ENCODE data around the gene AOPEP. TPM values are rescaled to one million over a fixed set of nuclear protein-coding genes. Genes with fewer than 3 reads are reported as not detected.
"Not testable (repeated sequence)": the region's sequence is repeated elsewhere in the genome, so short reads cannot be mapped to it uniquely, and the experiment has no call there.

AOPEP gene
- total RNA-seq, 1 donor from 2014 or later: 180 TPM

DNA sequence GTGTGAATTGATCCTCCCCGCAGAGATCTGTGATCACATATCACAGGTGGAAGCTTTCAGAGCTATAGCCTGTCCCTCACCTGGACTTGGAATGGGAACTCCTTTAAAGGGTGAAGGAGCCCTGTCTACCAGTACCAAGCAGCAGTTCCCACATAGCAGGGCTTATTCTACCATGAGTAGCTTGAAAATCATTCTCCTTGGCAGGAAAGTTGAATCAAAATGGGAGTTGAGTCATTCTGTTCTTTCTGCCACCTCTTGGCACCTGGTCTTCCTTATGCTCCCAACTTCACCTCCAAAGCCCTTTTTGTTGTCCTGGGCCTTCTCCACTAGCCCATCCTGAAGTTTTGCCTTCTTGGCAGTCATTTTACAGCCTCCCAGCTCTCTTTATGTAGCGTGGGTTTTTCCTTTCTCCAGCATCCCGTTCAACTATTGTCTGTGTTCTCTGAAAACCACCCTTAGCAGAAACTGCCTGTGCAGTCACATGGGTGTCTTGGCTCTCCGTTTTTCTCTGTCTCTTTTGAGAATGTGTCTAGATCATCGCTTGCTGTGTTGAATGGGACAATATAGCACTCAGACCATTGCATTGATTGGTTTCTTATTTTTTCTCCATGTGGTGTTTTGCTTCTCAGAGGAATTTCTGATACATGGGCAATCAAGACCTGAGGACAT is 222.2 kb downstream of the AOPEP start:
- DNase-seq (ENCODE audit: missing footprints) (no peak), ATAC-seq (no peak)
- intact Hi-C loops (cut with DNase I): no loop called here

DNA sequence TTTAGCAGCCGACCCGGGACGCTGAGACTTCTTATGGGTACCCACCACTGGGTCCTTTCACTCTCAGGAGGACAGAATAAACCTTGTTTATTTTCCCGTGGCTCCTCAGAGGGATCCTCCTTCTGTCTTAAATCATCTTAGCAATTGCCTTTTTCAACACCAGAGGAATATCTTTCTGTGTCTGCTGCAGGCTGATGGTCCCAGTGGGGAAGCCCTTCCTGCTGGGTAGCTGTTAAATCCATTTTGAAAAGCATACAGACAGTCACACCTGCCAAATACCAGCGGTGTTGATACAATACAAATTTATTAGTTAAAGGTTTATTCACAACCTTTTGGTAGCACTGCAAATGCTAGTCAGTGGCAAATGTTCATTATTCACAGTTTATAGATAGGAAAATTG is 222.9 kb downstream of the AOPEP start:
- intact Hi-C loops (cut with DNase I): no loop called here
- ATAC-seq: no peak
- DNase-seq (ENCODE audit: missing footprints): no peak

GRCh38 chr9:94950040-94950578 is 223.6 kb downstream of the AOPEP start:
- DNase-seq (ENCODE audit: missing footprints): no peak
- ATAC-seq: no peak
- intact Hi-C loops (cut with DNase I): loop anchor here (2.0 to 5.0 kb wide), 2 partner anchors 47 to 83 kb away; no protein-coding TSS in a partner anchor

- intact Hi-C loops (cut with DNase I): loop anchor here (2.0 to 5.0 kb wide), 2 partner anchors 46 to 83 kb away; no protein-coding TSS in a partner anchor
- DNase-seq (ENCODE audit: missing footprints) (no peak), ATAC-seq (peak; percentile 59)
Measured at GRCh38 chr9:94950579-94951323, 224.3 kb downstream of the AOPEP start.

DNA sequence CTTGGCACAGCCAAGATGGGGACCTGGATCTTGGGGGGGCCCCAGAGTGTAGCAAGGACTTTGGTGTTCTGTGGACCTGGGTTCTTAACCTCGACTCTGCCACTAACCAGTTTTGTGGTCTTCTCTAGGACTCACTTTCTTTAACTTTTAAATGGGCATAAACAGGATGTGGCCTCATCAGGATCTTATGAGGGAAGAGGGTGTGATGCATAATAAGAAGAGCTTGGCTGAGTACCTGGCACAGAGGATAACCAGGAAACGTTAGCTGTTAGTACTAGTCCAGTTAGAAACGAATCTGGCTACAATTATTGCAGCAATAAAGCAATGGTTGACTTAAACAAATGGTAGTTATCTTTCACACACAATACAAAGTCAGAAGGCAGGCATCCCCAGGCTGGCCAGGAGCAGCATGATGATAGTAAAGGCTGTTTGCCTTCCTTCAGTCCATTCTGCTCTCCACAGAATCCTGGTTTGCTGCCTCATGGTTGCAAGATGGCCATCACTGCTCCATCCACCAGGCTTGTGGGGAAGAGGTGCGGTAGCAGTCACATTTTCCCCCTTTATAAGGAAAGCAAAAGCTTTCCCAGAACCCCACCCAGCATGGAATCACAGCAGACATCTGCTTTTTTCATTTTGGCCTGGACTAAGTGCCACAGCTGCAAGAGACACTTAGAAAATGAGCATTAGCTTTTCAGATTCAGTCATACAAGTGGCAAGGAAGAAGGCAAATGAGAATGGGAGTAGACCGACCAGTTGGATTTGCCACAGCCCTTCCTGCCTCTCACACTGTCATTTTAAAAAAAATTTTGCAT is 225.0 kb downstream of the AOPEP start:
- DNase-seq (ENCODE audit: missing footprints) (no peak), ATAC-seq (no peak)
- intact Hi-C loops (cut with DNase I): loop anchor here (2.0 to 5.0 kb wide), 2 partner anchors 45 to 84 kb away; no protein-coding TSS in a partner anchor

DNA sequence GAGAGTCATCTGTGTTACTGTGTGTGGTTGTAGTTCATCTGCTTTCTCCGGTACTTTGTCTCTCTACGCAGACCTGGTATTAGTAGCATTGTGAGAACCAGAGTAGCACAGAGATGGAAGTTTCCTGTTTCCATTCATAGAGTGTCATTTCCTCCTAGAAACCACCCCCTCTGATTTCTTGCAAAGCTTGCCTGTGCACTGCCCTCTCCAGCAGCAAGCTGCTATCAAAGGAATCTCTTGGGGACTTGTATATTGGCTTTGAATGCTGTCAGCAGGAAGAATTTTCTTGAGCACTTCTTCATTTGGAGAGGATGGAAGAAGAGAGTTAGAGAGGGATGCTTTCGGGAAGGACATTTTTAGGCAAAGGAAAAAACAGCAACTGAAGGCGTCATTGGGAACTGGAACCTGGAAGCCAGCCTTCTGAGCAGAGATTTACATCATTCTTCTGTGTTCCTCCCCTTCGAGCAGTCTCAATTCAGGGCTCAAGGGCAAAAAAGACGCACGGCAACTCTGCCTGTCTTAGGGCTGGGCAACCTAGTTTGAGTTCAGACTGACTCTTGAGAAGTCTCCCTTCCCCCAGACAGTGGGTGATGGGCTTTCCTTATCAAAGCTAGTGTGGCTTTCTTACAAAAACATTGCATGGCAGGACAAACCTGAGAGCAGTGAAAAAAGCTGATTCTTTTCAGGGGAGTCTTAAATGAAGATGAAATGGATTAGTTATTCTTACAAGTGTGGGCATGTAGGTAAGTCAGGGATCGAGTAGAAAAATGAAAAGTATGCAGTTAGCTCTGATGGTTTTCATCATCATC is 226.3 kb downstream of the AOPEP start:
- ATAC-seq (peak; percentile 42), DNase-seq (ENCODE audit: missing footprints) (no peak)
- intact Hi-C loops (cut with DNase I): loop anchor here (5.0 kb wide), 1 partner anchor 85 kb away; no protein-coding TSS in a partner anchor

DNA sequence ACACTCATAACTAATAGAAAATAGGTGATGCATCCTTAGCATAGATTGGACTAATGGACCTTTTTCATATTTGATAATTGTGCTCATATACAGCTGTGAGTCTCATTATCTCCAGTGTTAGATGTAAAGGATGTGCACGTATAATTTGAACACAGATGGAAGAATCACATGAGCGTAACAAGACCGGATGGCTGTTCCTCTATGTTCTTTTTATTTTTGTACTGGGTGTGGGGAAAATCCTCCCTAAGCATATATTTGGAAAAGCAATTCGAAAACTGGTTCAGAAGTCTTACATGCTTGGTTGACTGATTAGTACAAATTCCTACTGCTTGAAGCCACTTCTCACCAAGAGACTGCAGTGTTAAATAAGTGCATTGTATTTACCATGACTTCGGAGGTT is 230.2 kb downstream of the AOPEP start:
- ATAC-seq (no peak), DNase-seq (ENCODE audit: missing footprints) (no peak)
- intact Hi-C loops (cut with DNase I): no loop called here

- ATAC-seq (no peak), DNase-seq (ENCODE audit: missing footprints) (no peak)
- intact Hi-C loops (cut with DNase I): loop anchor here (10.0 kb wide), 1 partner anchor 1694 kb away; the partner anchor contains the start of gene PRXL2C
Measured at GRCh38 chr9:94960964-94961363, 234.5 kb downstream of the AOPEP start.

DNA sequence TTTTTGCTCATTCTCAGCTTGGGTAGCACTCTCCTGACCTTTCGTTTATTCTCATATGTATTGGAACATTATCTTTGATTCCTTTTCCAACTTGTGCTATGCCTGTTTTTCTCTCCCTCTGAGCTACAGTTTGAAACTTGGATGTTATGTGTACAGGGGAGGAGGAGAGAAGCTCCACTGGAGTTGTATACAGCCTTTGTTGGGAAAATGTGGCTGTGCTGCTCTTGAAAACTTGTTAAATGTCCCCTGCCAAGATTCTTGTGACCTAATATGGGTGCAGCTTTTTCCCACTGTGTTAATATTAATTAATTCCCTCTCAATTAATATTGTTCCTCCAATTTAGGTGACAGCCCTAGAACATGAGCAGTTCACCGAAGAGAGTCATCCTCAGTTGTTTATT is 235.4 kb downstream of the AOPEP start:
- intact Hi-C loops (cut with DNase I): loop anchor here (10.0 kb wide), 1 partner anchor 1693 kb away; the partner anchor contains the start of gene PRXL2C
- ATAC-seq: no peak
- no peak for DNase-seq (ENCODE audit: missing footprints)

GRCh38 chr9:94965631-94966030 is 239.1 kb downstream of the AOPEP start:
- DNase-seq (ENCODE audit: missing footprints); ATAC-seq: not testable (repeated sequence)
- intact Hi-C loops (cut with DNase I): loop anchor here (10.0 kb wide), 1 partner anchor 1689 kb away; the partner anchor contains the start of gene PRXL2C

- DNase-seq (ENCODE audit: missing footprints); ATAC-seq: not testable (repeated sequence)
- intact Hi-C loops (cut with DNase I): loop anchor here (10.0 kb wide), 1 partner anchor 1689 kb away; the partner anchor contains the start of gene PRXL2C
Measured at GRCh38 chr9:94966046-94966445, 239.5 kb downstream of the AOPEP start.

- intact Hi-C loops (cut with DNase I): loop anchor here (10.0 kb wide), 1 partner anchor 1687 kb away; the partner anchor contains the start of gene PRXL2C
- ATAC-seq (no peak), DNase-seq (ENCODE audit: missing footprints) (no peak)
Measured at GRCh38 chr9:94967482-94967881, 241.0 kb downstream of the AOPEP start.

GRCh38 chr9:94971378-94972131 is 245.1 kb downstream of the AOPEP start:
- no peak for DNase-seq (ENCODE audit: missing footprints)
- intact Hi-C loops (cut with DNase I): no loop called here
- ATAC-seq: peak; percentile 30

DNA sequence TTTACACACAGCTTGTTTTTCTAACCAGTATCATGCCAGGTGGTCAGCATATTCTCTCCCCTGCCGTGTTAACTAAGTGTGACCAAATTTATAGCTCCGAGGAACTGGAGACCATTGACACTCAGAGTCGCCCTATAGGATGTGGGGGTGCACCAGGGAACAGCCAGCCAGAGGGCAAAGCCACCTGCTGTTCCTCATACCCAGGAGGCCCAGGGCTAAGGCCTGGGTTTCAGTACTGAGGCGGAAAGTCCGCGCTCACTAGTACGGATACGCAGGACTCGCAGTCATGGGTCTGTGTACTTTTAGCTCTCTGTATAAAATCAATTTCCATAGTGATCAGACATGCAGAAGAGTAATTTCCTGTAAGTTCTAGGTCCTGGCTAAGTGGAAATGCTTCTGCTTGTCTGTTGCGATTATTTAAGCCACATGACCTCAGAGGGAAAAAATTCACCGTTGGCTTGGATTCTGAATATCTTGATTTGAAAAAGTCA is 247.0 kb downstream of the AOPEP start:
- intact Hi-C loops (cut with DNase I): no loop called here
- ATAC-seq (no peak), DNase-seq (ENCODE audit: missing footprints) (no peak)

DNA sequence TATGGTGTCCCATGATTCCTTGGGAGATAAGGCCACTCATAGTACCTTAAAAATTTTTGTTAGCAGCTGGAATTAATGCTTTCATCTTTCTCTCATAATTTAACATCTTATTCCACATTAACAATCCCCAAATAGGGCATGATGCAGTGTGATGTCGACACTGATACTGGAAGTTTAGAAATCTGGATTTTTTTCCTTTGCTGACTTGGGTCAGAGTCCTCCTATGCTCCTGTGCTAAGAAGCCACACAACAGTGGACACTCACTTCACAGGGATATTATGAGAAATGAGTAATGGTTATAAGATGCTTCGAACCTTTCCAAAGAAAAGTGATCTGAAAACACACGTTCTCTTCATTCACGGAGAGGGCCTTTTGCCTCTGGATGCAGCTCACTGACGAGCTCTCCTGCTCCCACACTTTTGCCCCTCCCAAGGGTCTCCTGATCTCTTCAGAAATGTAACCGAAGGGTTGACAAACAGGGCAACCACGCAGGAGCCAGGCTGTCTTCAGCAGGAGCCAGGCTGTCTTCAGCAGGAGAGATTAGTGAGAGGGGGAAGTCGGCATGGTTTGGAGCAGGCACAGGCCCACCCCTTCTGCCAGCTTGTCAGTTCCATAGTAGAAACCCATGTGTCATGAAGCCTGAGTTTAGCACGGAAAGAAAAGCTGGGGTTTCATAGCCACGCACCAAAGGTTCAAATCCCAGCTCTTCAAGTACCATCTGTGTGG is 247.8 kb downstream of the AOPEP start:
- no peak for DNase-seq (ENCODE audit: missing footprints)
- intact Hi-C loops (cut with DNase I): no loop called here
- ATAC-seq: no peak

DNA sequence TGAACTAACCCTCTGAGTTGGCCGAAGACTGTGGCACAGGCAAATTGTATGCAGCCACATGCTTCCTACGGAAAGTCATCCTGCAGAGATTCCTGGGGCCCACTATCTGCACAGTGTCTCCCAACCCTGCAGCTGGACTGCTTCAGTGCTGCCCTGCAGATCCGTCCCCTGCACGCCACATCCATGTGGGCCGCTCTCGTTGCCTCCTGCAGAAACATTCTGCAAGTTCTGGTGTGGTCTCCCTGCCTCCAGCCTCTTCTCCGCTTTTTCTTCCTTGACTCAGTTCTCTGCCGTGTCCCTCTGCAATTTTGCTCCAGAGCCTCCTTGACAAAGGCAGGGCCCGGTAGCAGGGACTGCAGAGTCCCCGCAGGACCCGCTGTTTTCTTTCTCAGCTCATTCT is 249.0 kb downstream of the AOPEP start:
- DNase-seq (ENCODE audit: missing footprints) (no peak), ATAC-seq (no peak)
- intact Hi-C loops (cut with DNase I): no loop called here

All from Right ventricle myocardium inferior (tissue), 1 donor.